ENCODE results near the gene WWOX.

WWOX gene

GRCh38 chr16:78288888-78289287 lies 189.4 kb downstream of the WWOX start:
- Histone ChIP-seq H3K27ac (peak overlapping the region; percentile 65), H3K4me1 (peaks cover 0 to 53% (median 13%) of the 10 kb centered on the region in 4 donors), H3K9me3 (no peaks in the 10 kb centered on the region), H3K36me3 (no peaks in the 10 kb centered on the region), H3K27me3 (no peaks in the 10 kb centered on the region), H3K4me3 (peak overlapping the region in 1 of 2 donors; percentile 30)
- peak in 1 of 2 donors; percentile 71 for DNase-seq
- intact Hi-C loops (cut with DNase I; ENCODE audit: low total_unique reads) = no loop called here
- no peak for TF ChIP-seq CTCF (IDR thresholded peaks at IDR 0.05)

GRCh38 chr16:78289373-78289772 lies 189.9 kb downstream of the WWOX start:
- no peaks in the 10 kb centered on the region for H3K36me3 ChIP-seq
- H3K4me1 ChIP-seq = peaks cover 0 to 53% (median 13%) of the 10 kb centered on the region in 4 donors
- H3K27ac ChIP-seq = peak overlapping the region; percentile 65
- no peaks in the 10 kb centered on the region for H3K9me3 ChIP-seq
- H3K27me3 ChIP-seq = no peaks in the 10 kb centered on the region
- DNase-seq = no peak
- intact Hi-C loops (cut with DNase I; ENCODE audit: low total_unique reads) = no loop called here
- peak overlapping the region in 1 of 2 donors; percentile 30 for H3K4me3 ChIP-seq
- no peak for TF ChIP-seq CTCF (IDR thresholded peaks at IDR 0.05)

- peaks cover 0 to 53% (median 13%) of the 10 kb centered on the region in 4 donors for H3K4me1 ChIP-seq
- no peak overlapping the region for H3K4me3 ChIP-seq
- H3K9me3 ChIP-seq = no peaks in the 10 kb centered on the region
- peak overlapping the region; percentile 65 for H3K27ac ChIP-seq
- intact Hi-C loops (cut with DNase I; ENCODE audit: low total_unique reads) = no loop called here
- no peak for DNase-seq
- H3K36me3 ChIP-seq = no peaks in the 10 kb centered on the region
- H3K27me3 ChIP-seq = no peaks in the 10 kb centered on the region
- no peak for TF ChIP-seq CTCF (IDR thresholded peaks at IDR 0.05)
These were observed 190.4 kb downstream of the WWOX start for GRCh38 chr16:78289844-78290277.

- Histone ChIP-seq H3K27me3 (no peaks in the 10 kb centered on the region), H3K4me1 (peaks cover 0 to 53% (median 13%) of the 10 kb centered on the region in 4 donors), H3K27ac (peak overlapping the region; percentile 65), H3K9me3 (no peaks in the 10 kb centered on the region), H3K36me3 (no peaks in the 10 kb centered on the region), H3K4me3 (no peak overlapping the region)
- intact Hi-C loops (cut with DNase I; ENCODE audit: low total_unique reads) = no loop called here
- no peak for TF ChIP-seq CTCF (IDR thresholded peaks at IDR 0.05)
- no peak for DNase-seq
These were observed 190.9 kb downstream of the WWOX start for GRCh38 chr16:78290395-78290794.

GRCh38 chr16:78290872-78291591 lies 191.6 kb downstream of the WWOX start:
- peak overlapping the region; percentile 65 for H3K27ac ChIP-seq
- H3K4me3 ChIP-seq = peak overlapping the region; percentile 12 to 15
- no peaks in the 10 kb centered on the region for H3K9me3 ChIP-seq
- no peak for TF ChIP-seq CTCF (IDR thresholded peaks at IDR 0.05)
- intact Hi-C loops (cut with DNase I; ENCODE audit: low total_unique reads) = no loop called here
- no peaks in the 10 kb centered on the region for H3K27me3 ChIP-seq
- DNase-seq = no peak
- peaks cover 0 to 53% (median 13%) of the 10 kb centered on the region in 4 donors for H3K4me1 ChIP-seq
- H3K36me3 ChIP-seq = no peaks in the 10 kb centered on the region

Data from tibial artery (tissue), 4 donors.